Naive thymus-derived CD4-positive, alpha-beta T cell (primary cell): ENCODE results near the gene SLITRK6. TPM values are rescaled to one million over a fixed set of nuclear protein-coding genes. Genes with fewer than 3 reads are reported as not detected.

Source experiments
- ATAC-seq: fragments of 150-1000 bp; cut with Tn5 transposase; 2 replicates; pipeline ENCODE4 v1.10.0; 2021; ENCODE audit warnings: mild to moderate bottlenecking, moderate library complexity
- CTCF ChIA-PET: fragments of 350-600 bp; sonication (Branson Sonifier 250); formaldehyde crosslinking; loops from one replicate; lab custom pipeline; 2021; ENCODE audit warnings: antibody characterized with exemption; lab: Charles Lee
- POLR2A ChIA-PET: fragments of 350-600 bp; sonication (Branson Sonifier 250); formaldehyde crosslinking; loops from one replicate; lab custom pipeline; 2021; ENCODE audit warnings: antibody characterized with exemption, inconsistent platforms; lab: Charles Lee
- DNase-seq, 9 donors: peaks; one replicate each; pipeline versions ENCODE4 v3.0.0 to v3.0.0-alpha.2; 2020 to 2022; ENCODE audit warnings: mixed read lengths in 1 of 9
- H3K27ac ChIP-seq: one replicate; pipeline ENCODE4 v1.7.0; 2013; ENCODE audit warnings: mild to moderate bottlenecking, low read depth, low read length, moderate library complexity
- H3K27me3 ChIP-seq, 2 donors: one replicate each; pipeline ENCODE4 v1.7.0; 2013; ENCODE audit warnings: low read length in 2 of 2, mild to moderate bottlenecking in 2 of 2, moderate library complexity in 2 of 2; ENCODE audit not compliant: control insufficient read depth in 2 of 2, insufficient read depth in 2 of 2
- H3K36me3 ChIP-seq, 3 experiments: 1 replicate in 2 of 3; 2 replicates in 1 of 3; pipeline ENCODE4 v1.7.0; 2013; ENCODE audit warnings: low read length in 3 of 3, mild to moderate bottlenecking in 3 of 3, moderate library complexity in 1 of 3; ENCODE audit not compliant: insufficient read depth in 3 of 3, control insufficient read depth in 2 of 3
- H3K4me1 ChIP-seq, 2 donors: one replicate each; pipeline ENCODE4 v1.7.0; 2013; ENCODE audit warnings: low read length in 2 of 2, mild to moderate bottlenecking in 2 of 2, moderate library complexity in 1 of 2; ENCODE audit not compliant: control insufficient read depth in 2 of 2, insufficient read depth in 2 of 2
- H3K4me3 ChIP-seq: 2 replicates; pipeline ENCODE4 v1.7.0; 2013; ENCODE audit warnings: mild to moderate bottlenecking, low read length
- H3K9me3 ChIP-seq, 3 experiments: 1 replicate in 2 of 3; 2 replicates in 1 of 3; pipeline ENCODE4 v1.7.0; 2013; ENCODE audit warnings: low read length in 3 of 3; ENCODE audit not compliant: control insufficient read depth in 2 of 3
- H3K27ac Mint-ChIP-seq, 9 donors: one replicate each; pipeline ENCODE4 v1.8.0; 2020 to 2022; ENCODE audit warnings: mixed read lengths in 9 of 9, mild to moderate bottlenecking in 8 of 9, moderate library complexity in 5 of 9, inconsistent platforms in 2 of 9
- H3K27me3 Mint-ChIP-seq, 5 donors: one replicate each; pipeline ENCODE4 v1.8.0; 2021 to 2022; ENCODE audit warnings: mixed read lengths in 5 of 5, mild to moderate bottlenecking in 1 of 5
- H3K36me3 Mint-ChIP-seq, 5 donors: one replicate each; pipeline ENCODE4 v1.8.0; 2020 to 2022; ENCODE audit warnings: mixed read lengths in 5 of 5, mild to moderate bottlenecking in 3 of 5, inconsistent platforms in 1 of 5
- H3K4me1 Mint-ChIP-seq, 7 donors: one replicate each; pipeline ENCODE4 v1.8.0; 2020 to 2022; ENCODE audit warnings: mixed read lengths in 7 of 7, mild to moderate bottlenecking in 3 of 7, inconsistent platforms in 1 of 7
- H3K4me3 Mint-ChIP-seq, 10 donors: one replicate each; pipeline ENCODE4 v1.8.0; 2020 to 2022; ENCODE audit warnings: mild to moderate bottlenecking in 10 of 10, mixed read lengths in 10 of 10, moderate library complexity in 6 of 10, inconsistent platforms in 2 of 10
- H3K9me3 Mint-ChIP-seq, 11 donors: one replicate each; pipeline ENCODE4 v1.8.0; 2020 to 2022; ENCODE audit warnings: mixed read lengths in 11 of 11, mild to moderate bottlenecking in 4 of 11, inconsistent platforms in 1 of 11, moderate library complexity in 1 of 11
- intact Hi-C, 2 donors: fragments of 100-400 bp; cut with micrococcal nuclease; formaldehyde crosslinking; loops; one replicate each; pipeline ENCODE4 v1.15.1; 2023
- polyA plus RNA-seq, 2 donors: library from polyadenylated mRNA; unstranded; fragments of 300-500 nt; fragmentation: Illumina TruSeq; gene quantifications; one replicate each; pipeline ENCODE4 v1.2.3, GENCODE V29; 2021
- total RNA-seq, 6 experiments: library from RNA in 5 of 6; stranded (reverse) in 5 of 6; gene quantifications; 1 replicate in 5 of 6; 2 replicates in 1 of 6; pipeline ENCODE4 v1.2.3 and lab custom pipeline; 2021 to 2026

SLITRK6 gene
- total and polyA plus RNA-seq, 7 experiments from 2014 or later: not detected

DNA sequence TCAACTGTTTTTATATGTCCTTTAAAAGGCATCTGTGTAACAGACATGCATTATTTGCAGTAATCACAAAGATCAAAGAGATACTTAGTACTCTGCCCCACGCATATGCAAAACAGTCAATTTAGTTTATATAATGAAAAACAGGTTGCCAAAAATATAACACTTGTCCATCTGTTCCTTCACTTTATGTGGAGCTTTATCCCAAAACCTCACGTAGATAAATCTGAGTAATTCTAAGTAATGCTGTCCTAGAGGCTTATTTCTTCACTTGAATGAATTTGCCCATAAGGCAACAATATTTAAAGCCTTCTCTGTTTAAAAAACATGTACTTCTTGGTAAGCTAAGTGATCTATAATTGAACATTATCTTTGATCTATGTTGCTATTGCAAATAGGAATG, 20.3 kb upstream of the SLITRK6 start:
- no peaks in the 10 kb centered on the region for H3K4me1 ChIP-seq
- no peak overlapping the region for H3K27ac ChIP-seq
- no peak overlapping the region for H3K4me3 ChIP-seq
- no peaks in the 10 kb centered on the region for H3K36me3 Mint-ChIP-seq
- no peak overlapping the region for H3K27ac Mint-ChIP-seq
- no peak for ATAC-seq
- POLR2A ChIA-PET: no interaction called here
- H3K4me1 Mint-ChIP-seq: no peaks in the 10 kb centered on the region
- CTCF ChIA-PET: no interaction called here
- H3K9me3 Mint-ChIP-seq: peaks cover 0 to 10% (median 0%) of the 10 kb centered on the region in 11 donors
- no peaks in the 10 kb centered on the region for H3K27me3 ChIP-seq
- intact Hi-C loops: no loop called here
- H3K36me3 ChIP-seq: no peaks in the 10 kb centered on the region
- no peaks in the 10 kb centered on the region for H3K27me3 Mint-ChIP-seq
- no peaks in the 10 kb centered on the region for H3K9me3 ChIP-seq
- DNase-seq: no peak
- no peak overlapping the region for H3K4me3 Mint-ChIP-seq

DNA sequence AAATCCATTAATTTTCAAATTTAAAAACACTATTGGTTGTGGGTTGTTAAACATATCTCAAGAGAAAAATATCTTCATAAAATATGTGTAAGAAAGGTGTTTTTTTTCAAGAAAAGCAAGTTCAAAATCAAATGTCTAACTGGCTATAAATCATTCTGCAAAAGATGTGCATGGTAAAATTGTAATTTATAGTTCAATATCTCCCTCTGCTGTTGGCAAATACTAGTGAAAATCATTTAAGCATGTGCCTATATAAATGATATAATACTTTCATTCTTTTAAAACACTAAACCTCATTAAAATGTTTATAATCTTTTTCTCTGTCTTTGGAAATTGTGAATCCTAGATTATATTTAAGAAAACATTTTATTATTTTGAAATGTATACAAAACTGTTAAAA, 17.2 kb upstream of the SLITRK6 start:
- no peak overlapping the region for H3K27ac ChIP-seq
- H3K4me1 ChIP-seq: no peaks in the 10 kb centered on the region
- ChIA-PET POLR2A (interaction anchor here (0.8 kb wide), 1 partner anchor 22 kb away, joined by 3 read pairs; no protein-coding TSS in a partner anchor), CTCF (no interaction called here)
- H3K27me3 ChIP-seq: no peaks in the 10 kb centered on the region
- H3K27me3 Mint-ChIP-seq: no peaks in the 10 kb centered on the region
- intact Hi-C loops: no loop called here
- H3K36me3 ChIP-seq: no peaks in the 10 kb centered on the region
- H3K9me3 ChIP-seq: no peaks in the 10 kb centered on the region
- H3K36me3 Mint-ChIP-seq: no peaks in the 10 kb centered on the region
- H3K9me3 Mint-ChIP-seq: peaks cover 0 to 3% (median 0%) of the 10 kb centered on the region in 11 donors
- H3K4me3 Mint-ChIP-seq: no peak overlapping the region
- ATAC-seq: no peak
- H3K4me3 ChIP-seq: no peak overlapping the region
- DNase-seq: no peak
- H3K4me1 Mint-ChIP-seq: no peaks in the 10 kb centered on the region
- H3K27ac Mint-ChIP-seq: no peak overlapping the region

- no peak overlapping the region for H3K27ac ChIP-seq
- no peaks in the 10 kb centered on the region for H3K27me3 ChIP-seq
- Mint-ChIP-seq H3K36me3 (no peaks in the 10 kb centered on the region), H3K4me1 (no peaks in the 10 kb centered on the region), H3K27me3 (no peaks in the 10 kb centered on the region), H3K27ac (no peak overlapping the region), H3K9me3 (peaks cover 0 to 3% (median 0%) of the 10 kb centered on the region in 11 donors), H3K4me3 (no peak overlapping the region)
- H3K9me3 ChIP-seq: no peaks in the 10 kb centered on the region
- DNase-seq (no peak), ATAC-seq (no peak)
- intact Hi-C loops: no loop called here
- H3K4me1 ChIP-seq: no peaks in the 10 kb centered on the region
- ChIA-PET CTCF (no interaction called here), POLR2A (no interaction called here)
- H3K4me3 ChIP-seq: no peak overlapping the region
- H3K36me3 ChIP-seq: no peaks in the 10 kb centered on the region
Measured at GRCh38 chr13:85812282-85812681, 13.1 kb upstream of the SLITRK6 start.

GRCh38 chr13:85808811-85809210, 9.6 kb upstream of the SLITRK6 start:
- H3K36me3 ChIP-seq: no peaks in the 10 kb centered on the region
- no peak for ATAC-seq
- no peaks in the 10 kb centered on the region for H3K4me1 ChIP-seq
- no peak overlapping the region for H3K4me3 ChIP-seq
- intact Hi-C loops: loop anchor here in 1 of 2 donors (5.0 kb wide), 1 partner anchor 892 kb away; no protein-coding TSS in a partner anchor
- Mint-ChIP-seq H3K36me3 (no peaks in the 10 kb centered on the region), H3K4me1 (no peaks in the 10 kb centered on the region), H3K27me3 (no peaks in the 10 kb centered on the region), H3K27ac (no peak overlapping the region), H3K9me3 (no peaks in the 10 kb centered on the region), H3K4me3 (no peak overlapping the region)
- DNase-seq: no peak
- H3K9me3 ChIP-seq: no peaks in the 10 kb centered on the region
- no peak overlapping the region for H3K27ac ChIP-seq
- H3K27me3 ChIP-seq: no peaks in the 10 kb centered on the region
- POLR2A ChIA-PET: no interaction called here
- CTCF ChIA-PET: no interaction called here

GRCh38 chr13:85806553-85807175, 7.4 kb upstream of the SLITRK6 start:
- H3K27me3 ChIP-seq: no peaks in the 10 kb centered on the region
- H3K27ac Mint-ChIP-seq: no peak overlapping the region
- H3K36me3 Mint-ChIP-seq: no peaks in the 10 kb centered on the region
- ChIA-PET POLR2A (no interaction called here), CTCF (no interaction called here)
- no peaks in the 10 kb centered on the region for H3K9me3 ChIP-seq
- H3K4me3 ChIP-seq: no peak overlapping the region
- no peak overlapping the region for H3K4me3 Mint-ChIP-seq
- no peaks in the 10 kb centered on the region for H3K27me3 Mint-ChIP-seq
- DNase-seq: peak in 4 of 9 donors; percentile 4 to 27 (median 8)
- H3K4me1 Mint-ChIP-seq: no peaks in the 10 kb centered on the region
- H3K27ac ChIP-seq: no peak overlapping the region
- ATAC-seq: no peak
- H3K36me3 ChIP-seq: no peaks in the 10 kb centered on the region
- intact Hi-C loops: loop anchor here (1.0 to 5.0 kb wide), 3 partner anchors 889 to 910 kb away; no protein-coding TSS in a partner anchor
- H3K9me3 Mint-ChIP-seq: no peaks in the 10 kb centered on the region
- no peaks in the 10 kb centered on the region for H3K4me1 ChIP-seq

- Histone ChIP-seq H3K27me3 (no peaks in the 10 kb centered on the region), H3K36me3 (no peaks in the 10 kb centered on the region), H3K4me3 (no peak overlapping the region), H3K4me1 (no peaks in the 10 kb centered on the region), H3K9me3 (no peaks in the 10 kb centered on the region), H3K27ac (no peak overlapping the region)
- Mint-ChIP-seq H3K4me1 (no peaks in the 10 kb centered on the region), H3K4me3 (no peak overlapping the region), H3K9me3 (peaks cover 0 to 5% (median 0%) of the 10 kb centered on the region in 11 donors), H3K27ac (no peak overlapping the region), H3K27me3 (no peaks in the 10 kb centered on the region), H3K36me3 (no peaks in the 10 kb centered on the region)
- CTCF ChIA-PET: no interaction called here
- ATAC-seq (no peak), DNase-seq (no peak)
- POLR2A ChIA-PET: no interaction called here
- intact Hi-C loops: no loop called here
Measured at GRCh38 chr13:85798556-85798955, 663 bp downstream of the SLITRK6 start.

DNA sequence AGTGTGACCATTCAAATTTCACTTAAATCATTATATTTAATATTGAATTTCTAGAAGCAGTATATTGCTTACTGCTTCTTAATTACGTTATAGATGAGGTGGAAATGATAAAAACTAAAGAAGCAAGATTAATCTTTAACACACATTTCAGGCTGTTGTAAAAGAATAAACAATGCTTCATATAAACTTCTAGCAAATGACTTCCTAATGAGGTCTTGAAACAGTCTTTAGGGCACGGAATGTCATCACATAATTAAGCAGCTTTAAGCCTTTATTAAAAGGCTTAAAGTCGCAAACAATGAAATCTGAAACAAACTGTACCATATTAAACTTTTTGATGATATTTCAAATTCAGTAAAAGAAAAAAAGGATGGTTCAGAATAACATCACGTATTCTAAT, 1.9 kb downstream of the SLITRK6 start:
- ChIA-PET CTCF (no interaction called here), POLR2A (no interaction called here)
- Mint-ChIP-seq H3K27me3 (no peaks in the 10 kb centered on the region), H3K27ac (no peak overlapping the region), H3K36me3 (no peaks in the 10 kb centered on the region), H3K4me3 (no peak overlapping the region), H3K4me1 (no peaks in the 10 kb centered on the region), H3K9me3 (peaks cover 0 to 5% (median 0%) of the 10 kb centered on the region in 11 donors)
- Histone ChIP-seq H3K9me3 (no peaks in the 10 kb centered on the region), H3K4me1 (no peaks in the 10 kb centered on the region), H3K36me3 (no peaks in the 10 kb centered on the region), H3K4me3 (no peak overlapping the region), H3K27me3 (no peaks in the 10 kb centered on the region), H3K27ac (no peak overlapping the region)
- DNase-seq (no peak), ATAC-seq (no peak)
- intact Hi-C loops: no loop called here
